Neural crest cell (in vitro differentiated cells): ENCODE results near the gene KCTD7. TPM values are rescaled to one million over a fixed set of nuclear protein-coding genes. Genes with fewer than 3 reads are reported as not detected.
A peak's percentile ranks its signal among the peaks of the same experiment; 100 is the strongest.
"Not testable (repeated sequence)": the region's sequence is repeated elsewhere in the genome, so short reads cannot be mapped to it uniquely, and the experiment has no call there.

Experiments used
- DNase-seq: peaks from one replicate; pipeline ENCODE4 v3.0.0; 2021; ENCODE audit warnings: low read depth, mixed read lengths, low spot score
- H3K27ac Mint-ChIP-seq: one replicate; pipeline ENCODE4 v1.8.0; 2021; ENCODE audit warnings: mild to moderate bottlenecking, mixed read lengths; ENCODE audit not compliant: unreplicated experiment
- H3K27me3 Mint-ChIP-seq: 2 replicates; pipeline ENCODE4 v1.8.0; 2021; ENCODE audit warnings: low read depth, mild to moderate bottlenecking, mixed read lengths
- H3K36me3 Mint-ChIP-seq: 2 replicates; pipeline ENCODE4 v1.8.0; 2021; ENCODE audit warnings: low read depth, mild to moderate bottlenecking, mixed read lengths
- H3K4me1 Mint-ChIP-seq: 2 replicates; pipeline ENCODE4 v1.8.0; 2021; ENCODE audit warnings: mixed read lengths
- H3K4me3 Mint-ChIP-seq: one replicate; pipeline ENCODE4 v1.8.0; 2021; ENCODE audit warnings: mild to moderate bottlenecking, mixed read lengths
- H3K9me3 Mint-ChIP-seq: 2 replicates; pipeline ENCODE4 v1.8.0; 2021; ENCODE audit warnings: mixed read lengths
- total RNA-seq: library from RNA; stranded (reverse); gene quantifications from 2 replicates; pipeline ENCODE4 v1.2.1, GENCODE V29; 2021
- TF ChIP-seq, protein P1 (sequence below): fragments of 200-600 bp; sonication (generic); conservative IDR thresholded peaks from 2 replicates; pipeline ENCODE4 v1.5.0; 2021; ENCODE audit warnings: antibody characterized with exemption, mild to moderate bottlenecking

Gene KCTD7
- total RNA-seq, 1 donor from 2014 or later: 20.2 TPM

GRCh38 chr7:66653719-66654274 is 25.1 kb downstream of the KCTD7 start:
- H3K9me3 Mint-ChIP-seq, H3K27me3 Mint-ChIP-seq, DNase-seq, H3K36me3 Mint-ChIP-seq: not testable (repeated sequence)
- Mint-ChIP-seq H3K4me3 (peak overlapping the region; percentile 97), H3K4me1 (peaks cover 29% of the 10 kb centered on the region), H3K27ac (peak overlapping the region; percentile 96)
- TF ChIP-seq, protein P1, sequence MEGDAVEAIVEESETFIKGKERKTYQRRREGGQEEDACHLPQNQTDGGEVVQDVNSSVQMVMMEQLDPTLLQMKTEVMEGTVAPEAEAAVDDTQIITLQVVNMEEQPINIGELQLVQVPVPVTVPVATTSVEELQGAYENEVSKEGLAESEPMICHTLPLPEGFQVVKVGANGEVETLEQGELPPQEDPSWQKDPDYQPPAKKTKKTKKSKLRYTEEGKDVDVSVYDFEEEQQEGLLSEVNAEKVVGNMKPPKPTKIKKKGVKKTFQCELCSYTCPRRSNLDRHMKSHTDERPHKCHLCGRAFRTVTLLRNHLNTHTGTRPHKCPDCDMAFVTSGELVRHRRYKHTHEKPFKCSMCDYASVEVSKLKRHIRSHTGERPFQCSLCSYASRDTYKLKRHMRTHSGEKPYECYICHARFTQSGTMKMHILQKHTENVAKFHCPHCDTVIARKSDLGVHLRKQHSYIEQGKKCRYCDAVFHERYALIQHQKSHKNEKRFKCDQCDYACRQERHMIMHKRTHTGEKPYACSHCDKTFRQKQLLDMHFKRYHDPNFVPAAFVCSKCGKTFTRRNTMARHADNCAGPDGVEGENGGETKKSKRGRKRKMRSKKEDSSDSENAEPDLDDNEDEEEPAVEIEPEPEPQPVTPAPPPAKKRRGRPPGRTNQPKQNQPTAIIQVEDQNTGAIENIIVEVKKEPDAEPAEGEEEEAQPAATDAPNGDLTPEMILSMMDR: peak; percentile 31

GRCh38 chr7:66654275-66655112 is 25.8 kb downstream of the KCTD7 start:
- TF ChIP-seq, protein P1: no peak
- Mint-ChIP-seq H3K9me3 (no peaks in the 10 kb centered on the region), H3K36me3 (no peaks in the 10 kb centered on the region), H3K27ac (peak overlapping the region; percentile 96), H3K27me3 (no peaks in the 10 kb centered on the region), H3K4me3 (peak overlapping the region; percentile 97), H3K4me1 (peaks cover 29% of the 10 kb centered on the region)
- peak; percentile 96 for DNase-seq

DNA sequence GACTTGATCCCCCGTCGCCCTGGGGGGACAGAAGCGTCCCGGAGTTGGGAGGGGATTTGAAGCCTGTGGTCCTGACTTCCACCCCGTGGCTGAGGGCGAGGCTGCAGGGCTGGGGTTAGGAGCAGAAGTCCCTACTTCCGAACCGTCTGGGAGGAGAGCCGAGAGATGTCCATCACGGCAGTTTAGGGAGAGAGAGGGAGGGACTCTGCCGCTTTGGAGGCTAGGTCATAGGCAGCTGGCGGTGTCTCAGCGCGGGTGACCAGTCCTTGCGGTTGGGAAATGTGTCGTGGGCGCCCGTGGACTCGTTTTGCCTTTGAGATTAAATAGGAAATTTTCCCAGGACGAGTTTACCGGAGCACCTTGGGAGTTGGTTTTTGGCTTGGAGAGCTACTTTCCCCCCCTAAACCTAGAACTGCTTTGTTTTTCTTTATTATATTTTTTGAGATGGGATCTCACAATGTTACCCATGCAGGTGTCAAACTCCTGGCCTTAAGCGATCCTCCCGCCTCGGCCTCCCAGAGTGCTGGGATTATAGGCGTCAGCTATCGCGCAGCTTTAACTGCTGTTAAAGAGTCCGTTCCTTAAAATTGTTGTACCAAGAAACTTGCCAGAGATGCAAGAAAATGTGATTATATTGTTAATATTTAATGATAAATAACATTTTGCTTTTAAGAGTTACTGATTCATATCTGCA is 26.6 kb downstream of the KCTD7 start:
- H3K36me3 Mint-ChIP-seq, DNase-seq, H3K9me3 Mint-ChIP-seq, H3K27me3 Mint-ChIP-seq: not testable (repeated sequence)
- Mint-ChIP-seq H3K27ac (peak overlapping the region; percentile 88), H3K4me1 (peaks cover 29% of the 10 kb centered on the region), H3K4me3 (peak overlapping the region; percentile 97)
- TF ChIP-seq, protein P1: peak; percentile 22

DNA sequence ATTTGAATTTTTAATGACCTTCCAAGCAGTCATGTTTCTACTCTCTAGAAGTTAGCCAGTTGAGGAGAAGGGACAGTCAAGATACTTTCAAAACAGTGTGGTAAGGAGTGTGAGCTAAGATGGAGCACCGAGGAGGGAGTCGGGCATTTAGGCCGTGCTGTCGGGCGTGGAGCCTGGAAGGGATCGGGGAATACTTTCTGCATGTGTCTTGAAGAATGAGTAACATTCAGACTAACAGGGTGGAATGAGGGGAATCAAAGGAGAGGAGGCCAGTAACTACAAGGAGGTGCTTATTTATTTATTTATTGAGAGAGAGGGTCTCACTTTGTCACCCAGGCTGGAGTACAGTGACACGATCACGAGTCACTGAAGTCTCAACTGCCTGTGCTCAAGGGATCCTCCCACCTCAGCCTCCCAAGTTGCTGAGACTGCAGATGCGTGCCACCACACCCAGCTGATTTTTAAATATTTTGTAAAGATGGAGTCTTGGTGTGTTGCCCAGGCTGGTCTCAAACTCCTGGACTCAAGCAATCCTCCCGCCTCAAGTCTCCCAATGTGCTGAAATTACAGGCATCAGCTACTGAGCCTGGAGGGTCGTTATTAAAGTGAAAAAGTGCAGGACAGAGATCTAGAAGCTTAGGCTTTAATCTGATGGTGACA is 27.3 kb downstream of the KCTD7 start:
- not testable (repeated sequence) for H3K27ac Mint-ChIP-seq, H3K27me3 Mint-ChIP-seq, H3K36me3 Mint-ChIP-seq, DNase-seq, H3K9me3 Mint-ChIP-seq
- peak overlapping the region; percentile 97 for H3K4me3 Mint-ChIP-seq
- H3K4me1 Mint-ChIP-seq: peaks cover 29% of the 10 kb centered on the region

- peaks cover 34% of the 10 kb centered on the region for H3K4me1 Mint-ChIP-seq
- H3K4me3 Mint-ChIP-seq: no peak overlapping the region
- TF ChIP-seq, protein P1: no peak
- H3K27ac Mint-ChIP-seq: no peak overlapping the region
- no peaks in the 10 kb centered on the region for H3K27me3 Mint-ChIP-seq
- no peaks in the 10 kb centered on the region for H3K9me3 Mint-ChIP-seq
- H3K36me3 Mint-ChIP-seq: no peaks in the 10 kb centered on the region
- no peak for DNase-seq
These were observed 29.1 kb downstream of the KCTD7 start for GRCh38 chr7:66657798-66658197.
